WTC11 (cell line): ENCODE measurements around the gene TMEM200B.

Experiments used
- CREB1 ChIP-seq: sonication (generic); formaldehyde crosslinking; IDR thresholded peaks from 2 replicates; pipeline ENCODE4 v1.8.0; 2023; ENCODE audit warnings: mild to moderate bottlenecking, missing genetic modification reagents
- CREM ChIP-seq: sonication (generic); formaldehyde crosslinking; IDR thresholded peaks from 2 replicates; pipeline ENCODE4 v1.8.1; 2022; ENCODE audit warnings: mild to moderate bottlenecking, missing genetic modification reagents, moderate library complexity
- ELF4 ChIP-seq: sonication (generic); formaldehyde crosslinking; IDR thresholded peaks from 2 replicates; pipeline ENCODE4 v1.8.1; 2022; ENCODE audit warnings: low read depth, mild to moderate bottlenecking, moderate library complexity, missing genetic modification reagents
- ESRRA ChIP-seq: sonication (generic); formaldehyde crosslinking; IDR thresholded peaks from 2 replicates; pipeline ENCODE4 v1.8.1; 2022; ENCODE audit warnings: mild to moderate bottlenecking, missing genetic modification reagents, borderline replicate concordance
- TF ChIP-seq, protein P1 (sequence below): fragments of 200-600 bp; IDR thresholded peaks from 2 replicates; pipeline ENCODE4 v1.8.0; 2022; ENCODE audit warnings: antibody characterized with exemption

DNA sequence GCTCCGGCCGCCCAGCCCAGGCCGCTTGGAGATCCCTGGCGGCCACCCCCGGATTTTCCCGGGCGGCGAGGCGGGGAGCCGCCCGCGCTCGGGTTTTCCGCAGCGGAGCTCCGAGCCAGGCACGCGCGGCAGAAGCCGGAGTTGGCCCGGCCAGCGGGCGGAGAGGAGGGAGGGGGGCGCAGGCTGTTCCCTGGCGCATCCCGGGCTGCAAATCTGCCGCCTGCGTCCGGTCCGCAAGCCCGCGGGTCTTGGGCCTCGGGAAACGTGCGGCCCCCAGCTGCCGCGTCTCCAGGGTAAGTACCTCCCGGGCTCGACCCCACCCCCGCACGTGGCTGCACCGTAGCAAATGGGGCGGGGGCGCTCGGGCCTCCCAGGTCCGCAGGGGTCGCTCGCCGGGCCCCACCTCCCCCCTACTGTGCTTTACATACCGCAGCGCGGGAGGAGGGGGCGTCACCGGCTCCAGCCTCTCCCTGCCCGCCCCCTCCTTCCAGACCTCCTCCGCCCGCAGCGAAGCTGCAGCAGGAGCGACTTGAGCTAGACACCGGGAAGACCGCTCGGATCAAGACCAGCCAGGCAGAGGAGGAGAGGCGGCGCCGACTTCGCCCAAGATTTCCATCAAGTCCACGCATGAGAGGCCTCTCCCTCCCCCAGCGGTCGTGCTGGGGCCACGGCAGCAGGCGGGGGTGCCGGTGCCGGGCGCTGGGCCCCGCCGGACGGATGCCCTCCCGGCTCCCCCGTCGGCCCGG, 1.6 kb downstream of the TMEM200B start:
- TF ChIP-seq, protein P1, sequence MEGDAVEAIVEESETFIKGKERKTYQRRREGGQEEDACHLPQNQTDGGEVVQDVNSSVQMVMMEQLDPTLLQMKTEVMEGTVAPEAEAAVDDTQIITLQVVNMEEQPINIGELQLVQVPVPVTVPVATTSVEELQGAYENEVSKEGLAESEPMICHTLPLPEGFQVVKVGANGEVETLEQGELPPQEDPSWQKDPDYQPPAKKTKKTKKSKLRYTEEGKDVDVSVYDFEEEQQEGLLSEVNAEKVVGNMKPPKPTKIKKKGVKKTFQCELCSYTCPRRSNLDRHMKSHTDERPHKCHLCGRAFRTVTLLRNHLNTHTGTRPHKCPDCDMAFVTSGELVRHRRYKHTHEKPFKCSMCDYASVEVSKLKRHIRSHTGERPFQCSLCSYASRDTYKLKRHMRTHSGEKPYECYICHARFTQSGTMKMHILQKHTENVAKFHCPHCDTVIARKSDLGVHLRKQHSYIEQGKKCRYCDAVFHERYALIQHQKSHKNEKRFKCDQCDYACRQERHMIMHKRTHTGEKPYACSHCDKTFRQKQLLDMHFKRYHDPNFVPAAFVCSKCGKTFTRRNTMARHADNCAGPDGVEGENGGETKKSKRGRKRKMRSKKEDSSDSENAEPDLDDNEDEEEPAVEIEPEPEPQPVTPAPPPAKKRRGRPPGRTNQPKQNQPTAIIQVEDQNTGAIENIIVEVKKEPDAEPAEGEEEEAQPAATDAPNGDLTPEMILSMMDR: no peak
- no peak for TF ChIP-seq CREB1 (CRISPR knock-in tag)
- no peak for TF ChIP-seq ESRRA
- no peak for TF ChIP-seq ELF4 (CRISPR knock-in tag)
- TF ChIP-seq CREM: no peak
